Iris pigment epithelial cell (primary cell): ENCODE results near the gene WBP2NL.
"Not testable (repeated sequence)": the region's sequence is repeated elsewhere in the genome, so short reads cannot be mapped to it uniquely, and the experiment has no call there.

Experiments
- DNase-seq: peaks from one replicate; pipeline ENCODE4 v3.0.0-alpha.2; 2011; ENCODE audit warnings: low read depth

Gene WBP2NL

DNA sequence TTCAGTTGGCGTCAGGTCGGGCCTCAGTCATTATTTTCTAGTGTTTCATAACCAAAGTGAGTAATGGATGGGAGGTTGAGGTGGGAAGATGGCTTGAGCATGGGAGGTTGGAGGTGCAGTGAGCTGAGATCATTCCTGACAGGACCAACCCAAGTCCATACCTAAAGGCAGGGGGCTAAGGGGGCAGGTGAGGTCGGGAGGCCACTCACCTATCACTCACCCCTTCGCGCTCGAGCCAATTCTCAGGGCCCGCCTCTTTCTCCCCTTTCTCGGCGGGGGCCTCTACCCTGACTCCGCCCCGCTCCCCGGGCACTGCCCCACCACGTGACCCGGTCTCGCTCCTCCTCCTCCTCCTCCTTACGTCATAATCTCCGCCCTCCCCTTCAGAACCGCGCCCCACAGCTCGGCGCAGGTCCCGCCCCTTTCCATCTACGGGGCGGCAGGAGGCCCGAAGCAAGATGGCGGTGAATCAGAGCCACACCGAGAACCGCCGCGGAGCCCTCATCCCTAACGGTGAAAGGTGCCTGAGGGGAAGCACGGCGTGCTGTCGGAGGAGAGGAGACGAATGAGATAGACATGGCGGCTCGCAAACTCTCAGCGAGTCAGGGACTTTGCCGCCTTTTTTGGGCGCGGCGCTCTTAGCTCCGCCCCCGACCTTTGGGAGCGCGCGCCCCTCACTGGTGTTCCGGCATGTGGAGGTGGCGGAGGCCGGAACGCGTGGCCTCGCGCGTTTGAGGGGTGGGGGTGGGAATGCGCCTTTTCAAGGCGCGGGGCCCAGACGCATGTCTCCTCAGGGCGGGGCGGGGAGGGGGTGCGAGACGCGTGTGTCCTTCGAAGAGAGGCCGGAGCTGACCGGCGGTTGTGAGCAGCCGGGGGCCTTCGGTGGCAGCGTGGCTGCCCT is at the start of gene WBP2NL:
TSS of gene WBP2NL (plus strand) at position 428 of the 901 bp plus-strand sequence. CDS start at position 459, 31 bp downstream.
- DNase-seq: peak; percentile 83

DNA sequence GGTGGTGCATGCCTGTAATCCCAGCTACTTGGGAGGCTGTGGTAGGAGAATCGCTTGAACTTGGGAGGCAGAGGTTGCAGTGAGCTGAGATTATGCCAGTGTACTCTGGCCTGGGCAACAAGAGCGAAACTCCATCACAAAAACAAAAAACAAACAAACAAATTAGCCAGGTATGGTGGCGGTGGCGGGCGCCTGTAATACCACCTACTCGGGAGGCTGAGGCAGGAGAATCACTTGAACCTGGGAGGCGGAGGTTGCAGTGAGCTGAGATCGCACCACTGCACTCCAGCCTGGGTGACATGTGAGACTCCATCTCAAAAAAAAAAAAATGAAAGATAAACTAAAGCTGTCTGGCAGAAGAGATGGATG is 49.7 kb upstream of the WBP2NL start:
- not testable (repeated sequence) for DNase-seq

DNA sequence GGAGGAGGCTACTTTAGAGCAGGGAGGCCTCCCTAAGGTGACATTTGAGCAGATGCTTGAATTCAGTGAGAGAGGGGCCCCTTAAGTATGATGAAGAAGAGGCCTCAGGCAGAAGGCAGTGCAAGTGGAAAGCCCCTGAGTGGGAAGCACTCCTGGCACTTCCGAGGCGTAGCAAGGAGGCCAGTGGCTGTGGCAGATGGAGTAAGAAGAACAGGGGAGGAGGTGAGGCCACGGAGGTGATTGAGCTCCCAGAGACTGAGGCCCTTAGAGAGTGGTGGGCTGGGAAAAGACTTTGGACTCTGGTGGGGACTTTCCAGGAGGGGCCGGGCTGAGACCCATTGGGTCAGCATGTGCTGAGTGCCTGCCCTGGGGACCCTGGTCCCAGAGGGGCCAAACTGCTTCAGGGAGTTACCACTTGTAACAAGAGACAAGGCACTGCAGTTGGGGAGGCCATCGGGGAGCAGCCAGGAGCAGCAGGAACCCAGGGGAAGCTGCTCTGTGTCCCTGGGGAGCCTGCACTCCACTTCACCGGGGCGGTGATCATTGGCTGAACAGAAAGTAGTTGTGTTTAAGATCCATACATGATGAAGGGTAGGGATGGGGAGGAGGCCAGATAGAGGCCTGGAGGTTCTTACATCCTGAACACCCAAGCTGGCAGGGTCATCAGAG is 49.2 kb upstream of the WBP2NL start:
- no peak for DNase-seq

- no peak for DNase-seq
These were observed 46.6 kb upstream of the WBP2NL start, which contains the start of gene SMIM45 for GRCh38 chr22:41951898-41952474. SMIM45 (plus strand) TSS chr22:41952150.

- no peak for DNase-seq
These were observed 45.9 kb upstream of the WBP2NL start for GRCh38 chr22:41952713-41953112.

DNA sequence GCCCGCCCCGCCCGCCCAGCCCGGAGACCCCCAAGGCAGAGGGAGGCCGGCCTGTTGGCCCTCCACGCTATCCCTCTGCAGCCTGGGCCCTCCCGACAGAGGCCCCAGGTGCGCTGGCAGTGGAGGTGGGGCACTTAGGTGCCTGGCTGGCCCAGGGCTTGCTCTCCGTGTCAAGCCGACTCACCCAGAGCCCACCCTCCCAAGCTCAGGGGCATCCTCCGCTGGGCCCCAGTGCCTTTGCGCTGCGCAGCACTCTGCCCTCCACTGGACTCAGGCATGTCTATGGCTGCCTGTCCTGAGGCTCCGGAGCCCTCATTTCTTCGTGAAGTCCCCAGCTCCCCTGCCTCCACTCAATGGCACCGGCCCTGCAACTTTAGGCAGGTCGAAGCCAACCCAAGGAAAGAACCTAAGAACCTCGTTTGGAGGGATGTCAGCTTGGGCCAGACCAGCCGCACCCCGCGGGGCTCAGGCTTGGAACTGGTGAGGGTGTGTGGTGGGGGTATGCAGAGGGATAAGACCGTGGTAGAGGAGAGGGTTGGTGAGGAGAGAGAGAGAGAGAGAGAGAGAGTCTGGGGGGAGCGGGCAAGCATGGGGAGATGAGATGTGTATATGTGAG is 40.5 kb upstream of the WBP2NL start:
- DNase-seq: no peak

DNA sequence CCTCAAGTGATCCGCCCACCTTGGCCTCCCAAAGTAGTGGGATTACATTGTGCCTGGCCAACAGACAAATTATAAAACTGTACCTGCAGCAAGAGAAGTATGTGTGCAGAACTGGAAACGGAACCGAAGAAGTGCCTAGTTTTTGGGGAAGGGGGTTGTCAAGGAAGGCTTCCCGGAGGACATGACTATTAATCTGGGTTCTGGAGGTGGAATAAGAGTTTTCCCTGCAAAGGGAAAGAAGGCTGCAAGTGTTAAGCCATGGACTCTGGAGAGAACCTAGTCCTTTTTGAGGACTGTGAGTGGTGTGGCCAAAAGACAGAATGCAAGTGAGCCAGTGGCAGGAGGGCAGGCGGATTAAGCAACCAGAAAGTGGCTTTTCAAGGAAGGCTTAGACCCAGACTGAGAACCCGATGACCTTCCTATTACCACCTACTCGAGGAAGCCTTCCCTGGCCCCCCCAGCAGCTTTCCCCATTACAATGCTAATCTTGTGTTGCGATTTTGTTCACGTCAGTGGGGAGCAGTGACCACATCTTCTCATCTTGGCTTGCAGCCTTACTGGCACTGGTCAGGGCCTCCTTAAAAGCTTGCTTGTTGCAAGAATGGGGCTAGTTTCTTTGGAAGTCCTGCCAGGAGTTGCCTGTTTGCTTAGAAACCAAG is 35.0 kb upstream of the WBP2NL start:
- peak; percentile 17 for DNase-seq

- no peak for DNase-seq
These were observed 34.5 kb upstream of the WBP2NL start for GRCh38 chr22:41964112-41964491.

DNA sequence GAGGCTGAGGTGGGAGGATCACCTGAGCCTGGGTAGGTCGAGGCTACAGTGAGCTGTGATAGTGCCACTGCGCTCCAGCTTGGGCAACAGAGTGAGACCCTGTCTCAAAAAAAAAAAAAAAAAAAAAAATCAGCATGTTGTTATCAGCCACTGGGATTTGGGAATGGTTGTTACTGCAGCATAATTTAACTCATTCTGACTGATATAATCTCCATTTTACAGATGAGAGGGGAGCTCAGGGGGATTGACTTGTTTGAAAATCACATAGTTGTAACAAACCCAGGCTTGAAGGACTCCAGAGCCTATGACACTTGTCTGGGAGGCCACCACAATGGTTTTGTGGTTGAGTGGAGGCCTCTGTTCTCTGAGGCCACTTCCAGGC is 32.4 kb upstream of the WBP2NL start:
- DNase-seq: no peak

DNA sequence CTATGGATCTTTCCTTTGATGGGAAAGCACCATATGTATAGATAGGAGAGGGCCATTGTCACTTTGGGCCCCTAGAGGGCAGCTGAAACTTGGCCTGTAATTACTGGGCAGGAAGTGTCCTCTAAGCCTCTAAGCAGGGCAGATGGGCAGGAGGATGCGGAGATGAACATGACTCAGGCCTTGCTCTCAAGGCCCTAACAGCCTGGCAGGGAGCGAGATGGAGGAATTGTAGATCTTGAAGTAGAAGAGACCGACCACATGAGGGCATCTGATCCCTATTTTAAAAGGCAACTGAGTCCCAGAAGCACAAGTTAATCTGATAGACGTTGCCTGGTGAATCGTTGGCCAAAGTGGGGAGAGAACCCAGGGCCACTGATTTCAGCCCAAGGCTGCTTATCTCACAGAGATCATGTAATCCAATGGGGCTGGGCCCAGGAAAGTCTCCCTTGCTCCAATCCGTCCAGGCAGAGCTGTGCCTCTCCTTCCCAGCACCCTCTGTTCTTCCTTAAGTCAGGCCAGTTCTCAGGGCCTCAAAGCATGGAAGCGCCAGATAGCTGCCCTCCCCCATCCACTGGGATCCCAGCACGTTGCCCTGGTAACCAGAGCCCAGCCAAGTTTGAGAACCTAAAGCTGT is 31.9 kb upstream of the WBP2NL start:
- peak; percentile 95 for DNase-seq

DNA sequence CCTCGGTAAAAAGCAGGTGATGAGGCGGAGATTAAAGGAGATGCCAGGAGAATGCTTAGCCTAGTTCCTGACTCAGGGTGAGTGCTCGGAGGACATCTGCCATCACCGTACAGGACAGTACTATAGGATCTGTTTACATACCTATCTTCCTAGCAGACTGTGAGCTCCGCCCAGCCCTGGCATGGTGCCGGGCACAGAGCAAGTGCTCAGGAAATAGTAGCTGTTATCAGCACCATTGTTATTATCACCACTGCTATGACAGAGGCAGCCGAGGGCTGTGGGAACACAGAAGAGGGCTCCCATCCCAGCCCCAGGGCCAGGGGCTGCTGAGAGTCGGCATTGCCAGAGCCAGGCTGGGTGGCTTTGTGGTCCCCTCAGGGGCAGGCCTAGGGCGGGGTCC is 30.0 kb upstream of the WBP2NL start:
- peak; percentile 6 for DNase-seq

GRCh38 chr22:41969110-41969646 is 29.4 kb upstream of the WBP2NL start, which contains the start of gene SEPTIN3:
SEPTIN3 (plus strand) TSS chr22:41969443; CDS start chr22:41971493, 2,050 bp downstream.
- DNase-seq: no peak

DNA sequence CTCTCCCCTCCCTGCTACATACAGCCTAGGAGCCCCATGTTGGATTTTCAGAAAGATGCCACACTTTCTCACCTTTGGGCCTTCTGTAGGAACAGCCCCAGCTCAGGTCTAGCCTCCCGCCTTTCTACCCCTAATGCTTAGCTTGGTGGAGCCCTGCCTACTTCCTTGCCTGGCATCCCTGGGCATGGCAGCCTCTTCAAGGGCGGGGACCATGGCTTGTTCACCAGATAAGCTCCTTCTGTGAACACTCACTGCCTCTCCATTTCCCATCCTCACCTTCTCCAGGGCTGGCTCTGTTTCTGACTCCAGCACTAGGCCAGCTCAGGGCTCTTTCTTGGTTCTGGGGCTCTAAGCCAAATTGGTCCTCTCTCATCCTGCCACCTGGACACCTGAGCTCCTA is 28.0 kb upstream of the WBP2NL start:
- DNase-seq: no peak

DNA sequence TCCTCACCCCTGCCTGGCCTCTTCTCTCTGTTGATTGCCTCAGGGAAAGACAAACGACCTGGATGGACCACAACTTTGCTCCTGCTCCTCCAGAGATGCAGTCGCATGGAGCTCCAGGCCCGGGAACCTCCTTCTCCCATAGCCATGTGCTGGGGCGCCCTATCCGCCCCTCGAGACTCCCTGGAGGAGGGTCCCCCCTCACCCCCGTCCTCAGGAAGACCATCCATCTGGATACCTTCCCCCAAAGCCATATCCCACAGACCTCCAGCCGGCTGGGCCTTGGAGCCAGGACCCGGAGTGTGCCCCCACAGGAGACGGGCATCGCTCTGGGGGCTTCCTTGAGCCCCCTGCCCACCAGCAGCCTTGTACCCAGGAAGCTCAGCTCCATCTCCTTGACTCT is 27.2 kb upstream of the WBP2NL start:
- DNase-seq: no peak

DNA sequence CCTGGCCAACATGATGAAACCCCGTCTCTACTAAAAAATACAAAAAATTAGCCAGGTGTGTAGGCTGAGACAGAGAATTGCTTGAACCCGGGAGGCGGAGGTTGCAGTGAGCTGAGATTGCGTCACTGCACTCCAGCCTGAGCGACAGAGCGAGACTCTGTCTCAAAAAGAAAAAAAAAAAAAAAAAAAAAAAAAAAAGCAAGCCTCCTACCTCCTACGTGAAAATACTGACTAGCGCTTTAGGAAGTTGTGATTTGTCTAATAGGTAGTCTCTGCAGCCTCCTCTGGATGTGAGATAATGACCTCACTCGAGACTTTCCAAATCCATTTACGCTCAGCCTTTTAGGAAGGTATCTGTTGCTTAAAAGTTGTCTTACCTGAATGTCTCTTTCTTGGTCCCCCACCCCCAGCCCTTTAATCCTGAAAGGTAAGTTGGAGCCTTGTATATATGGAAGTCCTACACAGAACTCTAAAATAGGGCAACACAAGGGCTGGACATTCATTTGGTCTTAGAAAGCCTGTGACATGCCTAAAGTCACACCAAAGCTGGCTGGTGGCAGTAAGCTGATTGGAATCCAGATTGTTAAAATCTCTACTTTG is 23.8 kb upstream of the WBP2NL start:
- DNase-seq: no peak

DNA sequence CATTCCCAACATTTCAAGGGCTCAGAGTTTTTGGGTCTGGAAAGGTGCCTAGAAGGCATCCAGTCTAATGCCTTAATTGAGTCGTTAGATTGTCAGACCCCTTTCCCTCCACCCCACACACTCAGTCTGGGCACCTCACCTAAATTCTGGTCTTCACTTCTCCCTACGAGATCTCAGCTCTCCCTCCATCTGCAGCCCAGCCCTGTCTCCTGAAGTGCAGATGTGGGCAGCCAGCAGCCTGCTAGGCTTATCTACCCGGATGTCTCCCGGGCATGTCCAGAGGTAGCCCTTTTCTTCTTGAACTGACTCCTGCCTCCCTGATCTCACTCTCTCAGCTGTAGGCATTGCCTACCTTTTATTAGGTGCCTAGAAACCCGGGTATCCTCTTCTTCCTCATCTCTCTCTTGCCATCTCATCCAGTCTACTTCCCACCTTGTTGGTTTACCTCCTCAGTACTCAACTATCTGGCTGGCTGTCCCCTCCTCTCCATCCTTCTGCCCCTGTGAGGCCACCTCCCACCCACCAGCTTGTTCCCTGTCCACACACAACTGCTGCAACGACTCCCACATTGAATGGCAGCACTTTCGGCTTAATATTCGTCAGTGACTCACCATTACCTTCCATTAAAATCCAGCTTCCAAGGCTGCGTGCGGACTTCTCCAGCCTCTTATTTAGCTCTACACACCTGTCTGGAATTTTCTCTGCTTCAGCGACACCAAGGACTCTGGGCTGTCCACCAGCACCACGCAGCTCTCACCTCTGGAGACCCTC is 23.1 kb upstream of the WBP2NL start:
- DNase-seq: no peak

DNA sequence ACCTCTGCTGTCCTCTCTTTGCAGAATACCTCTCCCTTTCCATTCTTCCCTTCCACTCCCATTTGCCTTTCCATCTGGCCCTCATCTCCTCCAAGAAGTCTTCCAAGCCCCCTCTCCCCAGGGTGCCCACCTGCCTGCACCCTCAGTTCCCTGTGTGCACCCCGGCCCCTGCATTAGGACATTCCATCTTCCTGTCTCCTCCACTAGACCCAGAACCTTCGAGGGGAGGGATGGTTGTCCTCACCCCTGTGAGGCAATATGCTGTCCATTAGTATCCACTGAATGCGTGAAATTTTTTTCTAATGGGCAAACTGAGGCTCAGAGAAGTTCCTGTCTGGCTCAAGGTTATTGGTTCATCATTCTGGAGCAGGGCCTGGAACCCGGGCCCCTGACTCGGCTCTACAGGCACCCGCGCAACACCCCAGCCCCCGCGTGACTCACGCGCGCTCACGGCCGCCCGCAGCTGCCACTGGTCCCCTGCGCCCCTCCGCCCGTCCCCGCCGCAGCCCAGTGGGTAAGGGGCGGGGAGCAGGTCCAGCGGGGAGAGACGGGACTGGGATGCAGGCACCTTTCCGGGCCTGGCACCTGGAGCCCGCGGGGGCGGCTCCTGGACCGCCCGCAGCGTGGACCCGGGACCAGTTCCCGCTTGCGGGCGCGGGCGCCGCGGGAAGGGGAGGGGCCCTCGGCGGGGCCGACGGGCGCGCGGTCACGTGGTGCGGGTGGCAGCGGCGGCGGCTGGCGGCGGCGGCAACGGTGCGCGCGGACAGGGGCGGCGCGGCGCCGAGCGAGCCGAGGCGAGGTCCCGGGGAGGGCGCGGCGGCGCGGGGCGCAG is 22.3 kb upstream of the WBP2NL start:
- no peak for DNase-seq

DNA sequence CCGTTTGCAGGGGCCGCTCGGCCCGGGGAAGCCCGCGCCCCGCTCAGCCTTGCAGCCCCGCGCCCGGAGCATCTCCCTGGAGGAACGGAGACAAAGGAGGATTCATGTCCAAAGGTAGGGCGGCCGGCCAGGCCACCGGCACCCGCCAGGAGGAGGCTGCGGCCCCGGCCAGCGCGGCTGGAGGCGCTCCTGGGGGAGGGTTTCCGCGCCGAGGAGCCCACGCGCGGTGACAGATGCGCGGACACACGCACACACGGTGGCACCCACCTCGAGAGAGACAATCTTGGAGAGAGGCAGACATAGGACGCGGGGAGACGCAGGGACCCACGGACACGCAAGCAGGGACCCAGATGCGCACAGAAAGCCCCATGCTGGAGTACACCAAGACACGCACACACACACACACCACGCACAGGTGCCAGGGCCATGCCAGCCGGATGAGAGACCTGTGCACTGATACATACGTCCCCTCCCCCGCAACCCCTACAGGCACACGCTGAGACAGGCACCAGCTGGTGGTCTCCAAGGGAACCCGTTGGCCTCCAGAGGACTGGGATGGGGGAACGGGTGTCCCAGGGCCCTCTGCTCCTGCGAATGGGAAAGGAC is 21.5 kb upstream of the WBP2NL start:
- DNase-seq: no peak

- DNase-seq: no peak
These were observed 19.9 kb upstream of the WBP2NL start for GRCh38 chr22:41978732-41979131.
